Activated naive CD8-positive, alpha-beta T cell treated with anti-CD3 and anti-CD28 coated beads for 36 hours (primary cell): ENCODE data around the gene FRMD1. TPM values are rescaled to one million over a fixed set of nuclear protein-coding genes. Genes with fewer than 3 reads are reported as not detected.

Source experiments
- DNase-seq: peaks from one replicate; pipeline ENCODE4 v3.0.0; 2021
- H3K27ac Mint-ChIP-seq: one replicate; pipeline ENCODE4 v1.8.0; 2022; ENCODE audit warnings: mild to moderate bottlenecking, moderate library complexity, mixed read lengths
- H3K27me3 Mint-ChIP-seq: one replicate; pipeline ENCODE4 v1.8.0; 2022; ENCODE audit warnings: mild to moderate bottlenecking, mixed read lengths
- H3K36me3 Mint-ChIP-seq: one replicate; pipeline ENCODE4 v1.8.0; 2021; ENCODE audit warnings: mild to moderate bottlenecking, mixed read lengths
- H3K4me1 Mint-ChIP-seq: one replicate; pipeline ENCODE4 v1.8.0; 2021; ENCODE audit warnings: mixed read lengths
- H3K4me3 Mint-ChIP-seq: one replicate; pipeline ENCODE4 v1.8.0; 2022; ENCODE audit warnings: mild to moderate bottlenecking, moderate library complexity, mixed read lengths
- H3K9me3 Mint-ChIP-seq: one replicate; pipeline ENCODE4 v1.8.0; 2022; ENCODE audit warnings: mixed read lengths
- total RNA-seq, 2 experiments: library from RNA; stranded (reverse); gene quantifications; one replicate each; pipeline ENCODE4 v1.2.3, GENCODE V29; 2021

FRMD1 gene
- total RNA-seq, 2 experiments from 2014 or later = not detected

DNA sequence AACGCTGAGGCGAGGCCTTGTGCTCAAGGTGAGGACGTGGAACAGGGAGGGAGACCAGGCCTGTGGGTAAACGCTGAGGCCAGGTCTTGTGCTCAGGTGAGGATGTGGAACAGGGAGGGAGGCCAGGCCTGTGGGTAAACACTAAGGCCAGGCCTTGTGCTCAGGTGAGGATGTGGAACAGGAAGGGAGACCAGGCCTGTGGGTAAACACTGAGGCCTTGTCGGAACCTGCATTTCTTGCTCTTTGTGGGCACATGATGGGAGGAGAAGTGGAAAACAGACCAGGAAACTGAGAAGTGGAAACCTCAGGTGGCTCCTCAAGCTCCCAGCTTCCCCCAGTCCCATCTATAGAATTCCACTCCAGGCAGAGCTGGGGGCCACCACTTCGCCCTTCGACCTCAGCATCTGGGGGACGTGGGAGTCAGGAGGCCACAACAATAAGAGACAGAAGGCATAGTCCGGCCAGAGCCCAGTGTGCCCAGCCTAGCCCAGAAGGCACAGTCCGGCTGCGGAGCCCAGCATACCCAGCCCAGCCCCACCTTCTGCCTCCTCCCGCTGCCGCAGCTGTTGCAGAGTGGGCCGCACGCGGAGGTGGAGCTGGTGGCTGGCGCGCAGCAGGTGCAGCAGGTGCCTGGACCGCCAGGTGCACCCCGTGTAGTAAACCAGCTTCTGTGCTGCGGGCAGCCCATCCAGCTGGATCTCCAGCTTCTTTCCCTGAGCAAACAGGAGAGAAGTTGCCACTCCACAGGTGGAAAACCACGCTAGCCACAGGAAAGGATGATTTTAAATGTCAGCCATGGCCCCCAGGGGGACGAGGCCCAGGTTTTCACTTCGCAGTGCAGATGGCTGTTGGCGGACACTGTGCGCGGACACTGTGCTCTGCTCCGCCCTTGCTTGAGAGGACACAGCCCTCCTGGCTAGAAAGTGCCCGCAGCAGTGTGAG, 17.5 kb downstream of the FRMD1 start:
- no peak overlapping the region for H3K4me3 Mint-ChIP-seq
- no peaks in the 10 kb centered on the region for H3K9me3 Mint-ChIP-seq
- no peak overlapping the region for H3K27ac Mint-ChIP-seq
- no peaks in the 10 kb centered on the region for H3K4me1 Mint-ChIP-seq
- no peak for DNase-seq
- H3K36me3 Mint-ChIP-seq = no peaks in the 10 kb centered on the region
- no peaks in the 10 kb centered on the region for H3K27me3 Mint-ChIP-seq

DNA sequence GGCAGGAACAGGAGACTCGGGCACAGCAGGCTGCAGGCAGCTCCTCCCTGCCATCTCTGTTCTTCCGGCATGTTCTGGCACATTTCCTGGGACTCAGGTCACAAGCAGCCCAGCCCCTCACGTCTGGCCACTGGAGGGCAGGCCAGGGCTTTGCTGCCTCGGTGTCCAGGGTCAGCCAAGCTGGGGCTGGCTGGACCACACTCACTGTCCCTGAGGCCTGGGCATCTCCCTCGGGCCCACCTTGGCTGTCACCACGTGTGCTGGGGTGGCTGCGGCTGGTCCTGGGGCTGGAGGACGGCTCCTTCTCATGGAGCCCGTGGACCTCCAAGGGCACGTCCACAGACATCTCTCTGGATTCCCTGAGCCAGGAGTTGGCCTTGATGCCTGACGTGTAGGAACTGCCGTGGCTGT, 18.5 kb downstream of the FRMD1 start:
- no peak for DNase-seq
- no peaks in the 10 kb centered on the region for H3K27me3 Mint-ChIP-seq
- no peak overlapping the region for H3K4me3 Mint-ChIP-seq
- no peaks in the 10 kb centered on the region for H3K4me1 Mint-ChIP-seq
- H3K9me3 Mint-ChIP-seq = no peaks in the 10 kb centered on the region
- no peak overlapping the region for H3K27ac Mint-ChIP-seq
- H3K36me3 Mint-ChIP-seq = no peaks in the 10 kb centered on the region

DNA sequence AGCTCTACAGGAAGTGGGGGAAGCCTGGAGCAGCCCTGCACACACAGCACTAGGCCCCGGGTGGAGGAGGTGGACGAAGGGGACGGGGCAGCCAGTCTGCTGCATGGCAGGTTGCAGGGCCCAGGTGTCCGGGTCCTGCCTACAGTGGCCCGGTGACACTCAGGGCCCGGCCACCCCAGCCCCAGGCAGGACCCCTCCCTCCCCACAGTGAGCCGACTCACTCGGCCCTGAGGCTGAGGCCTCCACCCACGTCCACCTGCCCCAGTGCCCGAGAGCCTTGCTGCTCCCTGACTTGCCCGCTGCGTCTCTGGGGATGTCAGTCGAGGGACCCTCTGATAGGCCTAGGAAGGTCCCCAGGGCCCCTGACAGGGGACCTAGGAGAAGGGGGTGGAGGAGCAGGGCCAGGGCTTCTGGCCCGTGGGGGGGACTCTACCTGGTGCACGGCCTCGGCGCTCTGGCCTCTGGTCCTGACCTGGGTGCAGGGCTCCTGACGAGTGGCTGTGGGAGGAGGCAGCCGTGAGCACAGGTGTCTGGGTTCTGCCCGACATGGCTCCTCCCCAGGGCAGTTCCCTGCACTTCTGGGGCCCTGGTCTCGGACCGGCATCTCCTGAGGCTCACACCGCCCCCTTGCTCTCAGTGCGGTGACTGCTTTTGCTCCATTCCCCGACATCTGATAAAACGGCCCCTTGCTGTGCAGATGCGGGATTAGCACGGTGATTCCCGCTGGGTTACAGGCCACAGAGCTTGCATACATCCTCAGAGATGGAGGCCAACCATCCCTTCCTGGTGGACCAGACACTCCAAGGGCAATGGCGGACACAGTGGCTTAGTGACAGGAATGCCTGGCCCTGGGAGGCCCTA, 20.1 kb downstream of the FRMD1 start:
- no peaks in the 10 kb centered on the region for H3K36me3 Mint-ChIP-seq
- no peak for DNase-seq
- H3K27ac Mint-ChIP-seq = no peak overlapping the region
- H3K4me1 Mint-ChIP-seq = no peaks in the 10 kb centered on the region
- no peak overlapping the region for H3K4me3 Mint-ChIP-seq
- no peaks in the 10 kb centered on the region for H3K27me3 Mint-ChIP-seq
- no peaks in the 10 kb centered on the region for H3K9me3 Mint-ChIP-seq

DNA sequence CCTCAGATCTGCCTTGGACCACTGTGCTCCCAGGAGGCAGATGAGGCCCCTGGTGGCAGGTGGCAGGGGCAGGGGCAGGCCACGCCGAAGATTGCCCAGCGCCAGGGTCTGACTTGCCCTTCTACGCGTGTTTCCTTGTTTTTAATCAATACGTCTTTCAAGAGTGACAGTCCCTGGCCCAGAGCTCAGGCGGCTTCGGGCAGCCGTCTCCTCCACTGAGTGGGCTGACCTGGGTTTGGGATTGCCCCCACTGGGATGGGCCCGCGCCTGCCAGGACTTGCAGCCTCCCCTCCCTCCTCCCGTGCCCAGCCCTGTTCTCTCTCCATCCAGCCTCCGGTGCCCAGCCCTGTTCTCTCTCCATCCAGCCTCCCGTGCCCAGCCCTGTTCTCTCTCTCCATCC, 21.2 kb downstream of the FRMD1 start:
- Mint-ChIP-seq H3K36me3 (no peaks in the 10 kb centered on the region), H3K27me3 (no peaks in the 10 kb centered on the region), H3K27ac (no peak overlapping the region), H3K9me3 (no peaks in the 10 kb centered on the region), H3K4me3 (no peak overlapping the region), H3K4me1 (no peaks in the 10 kb centered on the region)
- no peak for DNase-seq

DNA sequence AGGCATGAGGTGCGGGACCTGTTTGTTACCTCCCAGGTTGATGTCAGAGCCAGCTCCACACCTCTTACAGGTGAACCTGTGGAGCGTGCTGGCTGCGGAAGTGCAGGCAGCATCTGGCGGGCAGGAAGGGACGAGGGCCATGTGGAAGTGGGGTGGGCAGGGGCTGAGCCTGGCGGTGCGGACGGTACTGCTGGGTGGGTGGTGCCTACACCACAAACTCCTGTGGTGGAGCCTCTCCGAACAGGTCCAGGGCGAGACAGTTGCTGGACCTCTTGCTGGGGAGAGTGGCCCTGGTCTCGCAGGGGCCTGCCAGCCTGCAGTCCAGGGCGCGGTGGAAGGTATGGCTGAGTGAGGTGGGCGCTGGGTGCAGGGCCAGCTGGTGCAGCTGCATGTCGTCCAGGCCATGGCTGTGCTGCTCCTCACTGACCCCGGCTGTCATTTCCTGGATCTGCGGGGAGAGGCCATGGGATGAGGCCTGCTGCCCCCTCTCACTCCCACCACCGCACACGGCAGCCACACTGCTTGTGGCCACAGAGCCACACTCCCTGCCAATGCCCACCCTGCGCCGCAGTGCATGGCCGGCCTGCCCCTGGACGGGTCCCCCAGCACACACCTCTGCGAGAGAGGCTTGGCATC, 22.0 kb downstream of the FRMD1 start:
- Mint-ChIP-seq H3K27me3 (no peaks in the 10 kb centered on the region), H3K4me1 (no peaks in the 10 kb centered on the region), H3K27ac (no peak overlapping the region), H3K9me3 (no peaks in the 10 kb centered on the region), H3K4me3 (no peak overlapping the region), H3K36me3 (no peaks in the 10 kb centered on the region)
- DNase-seq = no peak

DNA sequence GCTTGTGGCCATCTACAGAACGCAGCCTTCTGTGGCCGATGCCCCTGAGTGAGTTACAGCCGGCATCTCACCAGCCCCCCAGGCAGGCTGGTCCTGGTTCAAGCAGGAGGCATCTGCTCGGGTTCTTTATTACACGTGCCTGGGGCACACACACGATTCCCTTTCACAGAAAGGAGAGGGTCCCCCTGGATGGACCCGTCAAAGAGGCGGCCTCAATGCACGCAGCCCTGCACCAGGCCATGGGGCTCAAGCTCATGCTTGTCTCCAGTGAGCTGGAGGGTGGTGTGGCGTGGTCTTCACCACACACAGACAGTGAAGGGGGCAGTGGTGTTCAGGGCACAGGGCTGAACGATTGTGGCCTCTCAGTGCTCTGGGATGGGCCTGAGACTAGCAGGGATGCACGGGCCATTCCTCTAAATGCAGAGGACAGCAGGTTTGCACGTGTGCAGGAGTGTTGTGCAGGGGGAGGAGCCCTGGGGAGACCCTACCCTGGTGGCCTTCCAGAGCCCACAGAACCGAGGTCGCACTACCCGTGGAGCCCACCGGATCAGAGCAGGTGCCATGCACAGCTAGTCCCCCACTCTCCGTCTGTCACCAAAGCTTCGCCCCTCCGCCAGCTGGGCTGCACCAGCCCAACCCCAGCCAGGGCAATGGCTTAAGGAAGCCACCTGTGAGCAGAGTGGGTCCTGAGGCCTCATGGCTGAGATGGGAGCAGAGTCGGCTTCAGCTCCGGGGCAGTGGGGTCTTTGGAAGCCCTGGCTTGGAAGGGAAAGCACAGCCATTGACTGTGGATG, 23.1 kb downstream of the FRMD1 start:
- Mint-ChIP-seq H3K27me3 (no peaks in the 10 kb centered on the region), H3K27ac (no peak overlapping the region), H3K4me3 (no peak overlapping the region), H3K36me3 (no peaks in the 10 kb centered on the region), H3K9me3 (no peaks in the 10 kb centered on the region), H3K4me1 (no peaks in the 10 kb centered on the region)
- DNase-seq = no peak

DNA sequence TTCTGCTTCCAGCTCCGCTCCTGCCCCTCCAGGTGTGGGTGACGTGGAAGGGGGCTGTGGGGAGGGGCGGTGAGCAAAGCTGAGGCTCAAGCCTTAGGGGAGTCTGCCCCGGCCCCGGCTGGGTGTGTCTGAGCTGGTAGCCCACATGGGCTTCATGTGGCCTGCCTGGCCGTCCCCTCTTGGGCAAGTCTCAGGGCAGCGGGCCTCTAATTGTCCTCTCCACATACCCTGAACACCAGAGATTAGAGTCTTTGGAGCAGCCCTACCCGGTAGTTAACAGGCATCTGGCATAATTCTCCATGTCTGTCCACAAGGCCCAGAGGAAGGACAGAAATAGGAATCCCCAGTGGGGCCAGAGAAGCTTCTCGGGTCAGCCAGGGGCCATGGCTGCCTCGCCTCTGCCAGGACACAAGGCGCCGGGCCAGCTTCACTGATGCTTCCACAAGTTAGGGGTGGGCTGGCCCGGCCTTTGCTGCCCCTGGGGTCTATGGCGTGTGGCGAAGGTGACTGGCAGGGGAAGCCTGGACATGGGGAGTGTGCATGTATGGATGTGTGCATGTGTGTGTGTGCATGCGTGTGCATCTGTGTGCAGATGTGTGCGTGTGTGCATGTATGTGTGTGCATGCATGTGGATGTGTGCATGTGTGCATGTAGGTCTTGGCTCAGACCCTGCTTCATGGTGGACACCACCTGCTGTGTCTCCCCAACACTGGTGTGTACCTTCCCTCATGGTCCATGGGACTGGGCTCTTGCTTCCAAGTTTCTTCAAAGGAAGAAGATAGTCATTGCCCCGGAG, 24.0 kb downstream of the FRMD1 start:
- Mint-ChIP-seq H3K4me3 (no peak overlapping the region), H3K4me1 (no peaks in the 10 kb centered on the region), H3K27ac (no peak overlapping the region), H3K27me3 (no peaks in the 10 kb centered on the region), H3K36me3 (no peaks in the 10 kb centered on the region), H3K9me3 (no peaks in the 10 kb centered on the region)
- no peak for DNase-seq

DNA sequence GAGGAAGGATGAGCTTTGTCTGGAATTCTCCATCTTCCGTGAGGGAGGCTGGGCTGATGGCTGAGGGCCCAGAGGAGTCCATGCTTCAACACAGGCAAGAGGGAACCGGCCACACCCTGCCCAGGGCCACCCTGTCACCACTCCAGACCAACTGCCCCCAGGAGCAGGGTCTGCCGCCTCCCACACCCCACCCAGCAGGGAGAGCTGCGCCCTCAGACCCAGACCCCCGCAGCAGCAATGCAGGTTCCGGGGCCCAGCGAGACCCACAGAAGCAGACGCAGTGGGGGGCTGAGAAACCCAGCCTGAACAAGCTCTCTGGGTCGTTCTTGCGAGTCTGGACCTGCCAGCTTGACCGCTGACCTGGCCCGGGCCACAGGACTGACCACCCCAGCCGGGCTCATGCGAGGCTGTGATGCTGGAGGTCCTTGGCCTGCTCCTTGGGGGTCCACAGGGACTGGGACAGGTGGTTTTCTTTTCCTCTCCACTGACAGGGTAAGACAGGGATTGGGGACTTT, 25.0 kb downstream of the FRMD1 start:
- H3K27ac Mint-ChIP-seq = no peak overlapping the region
- no peaks in the 10 kb centered on the region for H3K27me3 Mint-ChIP-seq
- no peak for DNase-seq
- no peaks in the 10 kb centered on the region for H3K9me3 Mint-ChIP-seq
- H3K36me3 Mint-ChIP-seq = no peaks in the 10 kb centered on the region
- H3K4me1 Mint-ChIP-seq = no peaks in the 10 kb centered on the region
- no peak overlapping the region for H3K4me3 Mint-ChIP-seq

DNA sequence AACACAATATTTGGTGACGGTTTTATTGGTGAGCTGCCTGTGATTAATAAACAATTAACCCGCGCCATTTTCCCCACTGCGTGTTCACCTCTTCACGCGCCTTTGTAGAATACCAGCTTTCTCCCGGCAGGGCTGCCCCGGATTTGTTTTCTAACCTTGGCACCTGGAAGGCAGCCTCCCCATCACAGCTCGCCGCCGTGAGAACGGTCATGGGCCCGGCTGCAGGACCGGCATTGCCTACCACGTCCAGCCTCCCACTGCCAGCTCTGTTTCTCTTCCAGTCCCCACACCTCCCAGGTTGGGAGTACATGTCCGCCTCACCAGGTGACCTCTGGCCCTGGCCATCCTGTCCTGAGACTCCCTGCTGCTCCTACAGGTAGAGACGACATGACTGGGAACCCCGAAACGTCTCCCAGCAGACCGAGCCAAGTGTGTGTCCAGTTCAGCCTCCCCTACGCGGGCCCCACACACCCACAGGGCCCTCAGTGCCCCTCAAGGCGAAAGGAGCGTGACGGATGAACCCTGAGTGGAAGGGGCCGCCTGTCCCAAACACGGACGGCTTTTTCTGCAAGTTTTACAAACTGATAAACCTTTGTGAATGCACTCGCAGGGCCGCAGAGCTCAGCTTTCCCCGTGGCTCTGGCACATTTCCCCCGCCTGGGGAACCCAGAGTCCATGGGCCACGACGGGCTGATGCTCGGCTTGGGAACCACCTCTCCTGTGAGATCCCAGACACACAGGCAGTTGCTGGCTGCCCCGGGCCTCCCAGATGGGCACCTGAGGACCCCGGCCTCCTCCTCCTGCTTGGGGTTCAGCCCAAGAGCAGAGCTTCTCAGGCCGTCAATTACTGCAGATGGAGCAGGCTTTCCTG, 25.7 kb downstream of the FRMD1 start:
- DNase-seq = no peak
- no peak overlapping the region for H3K4me3 Mint-ChIP-seq
- H3K4me1 Mint-ChIP-seq = no peaks in the 10 kb centered on the region
- no peaks in the 10 kb centered on the region for H3K9me3 Mint-ChIP-seq
- H3K36me3 Mint-ChIP-seq = no peaks in the 10 kb centered on the region
- H3K27me3 Mint-ChIP-seq = no peaks in the 10 kb centered on the region
- H3K27ac Mint-ChIP-seq = no peak overlapping the region

DNA sequence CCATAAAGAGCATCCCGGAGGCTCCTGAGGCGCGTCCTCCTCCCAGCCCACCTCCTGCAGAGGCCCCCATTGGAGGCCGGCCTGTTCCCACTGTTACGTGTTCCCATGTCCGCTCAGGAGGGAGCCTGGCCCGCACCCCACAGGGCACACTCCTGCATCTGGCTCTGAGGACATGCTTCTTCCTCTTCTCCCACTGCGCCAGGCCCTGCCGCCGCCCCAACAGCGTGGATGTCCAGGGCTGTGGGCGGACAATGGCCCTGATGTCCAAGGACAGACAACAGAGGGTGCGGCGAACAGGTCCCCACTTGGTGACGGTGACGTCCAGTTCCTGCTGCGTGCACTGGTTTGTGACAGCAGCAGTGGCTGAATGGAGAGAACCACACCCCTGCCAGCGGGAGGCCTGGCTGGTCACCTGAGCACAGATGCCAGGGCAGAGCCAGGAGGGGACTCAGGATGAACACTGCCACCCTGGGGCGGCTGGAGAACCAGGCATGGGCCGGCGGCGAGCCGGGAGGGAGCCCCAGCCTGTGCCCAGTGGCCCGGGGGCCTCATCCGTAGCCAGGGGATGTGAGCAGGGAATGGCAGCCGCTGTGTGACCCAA, 26.6 kb downstream of the FRMD1 start:
- H3K27ac Mint-ChIP-seq = no peak overlapping the region
- H3K4me3 Mint-ChIP-seq = no peak overlapping the region
- H3K9me3 Mint-ChIP-seq = no peaks in the 10 kb centered on the region
- no peaks in the 10 kb centered on the region for H3K36me3 Mint-ChIP-seq
- H3K4me1 Mint-ChIP-seq = no peaks in the 10 kb centered on the region
- no peaks in the 10 kb centered on the region for H3K27me3 Mint-ChIP-seq
- DNase-seq = no peak

DNA sequence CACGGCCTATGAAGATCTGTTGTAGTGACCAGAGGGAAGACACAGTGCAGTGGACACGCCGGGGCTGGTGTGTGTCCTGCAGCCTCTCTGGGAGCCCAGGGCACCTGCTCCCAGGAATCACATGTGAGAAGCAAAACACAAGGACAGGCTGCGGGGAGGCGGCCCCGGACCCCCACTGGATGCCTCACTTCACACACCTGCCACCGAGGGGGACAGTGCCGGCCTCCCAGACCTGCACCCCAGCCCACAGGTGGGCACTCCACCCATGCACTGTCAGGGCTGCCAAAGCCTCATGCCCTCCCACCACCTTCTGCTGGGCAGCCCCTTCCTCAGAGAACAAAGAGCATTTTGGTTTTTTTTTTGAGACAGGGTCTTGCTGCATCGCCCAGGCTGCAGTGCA, 27.4 kb downstream of the FRMD1 start:
- H3K4me3 Mint-ChIP-seq = no peak overlapping the region
- H3K4me1 Mint-ChIP-seq = no peaks in the 10 kb centered on the region
- DNase-seq = no peak
- H3K27ac Mint-ChIP-seq = no peak overlapping the region
- no peaks in the 10 kb centered on the region for H3K9me3 Mint-ChIP-seq
- H3K36me3 Mint-ChIP-seq = no peaks in the 10 kb centered on the region
- no peaks in the 10 kb centered on the region for H3K27me3 Mint-ChIP-seq

DNA sequence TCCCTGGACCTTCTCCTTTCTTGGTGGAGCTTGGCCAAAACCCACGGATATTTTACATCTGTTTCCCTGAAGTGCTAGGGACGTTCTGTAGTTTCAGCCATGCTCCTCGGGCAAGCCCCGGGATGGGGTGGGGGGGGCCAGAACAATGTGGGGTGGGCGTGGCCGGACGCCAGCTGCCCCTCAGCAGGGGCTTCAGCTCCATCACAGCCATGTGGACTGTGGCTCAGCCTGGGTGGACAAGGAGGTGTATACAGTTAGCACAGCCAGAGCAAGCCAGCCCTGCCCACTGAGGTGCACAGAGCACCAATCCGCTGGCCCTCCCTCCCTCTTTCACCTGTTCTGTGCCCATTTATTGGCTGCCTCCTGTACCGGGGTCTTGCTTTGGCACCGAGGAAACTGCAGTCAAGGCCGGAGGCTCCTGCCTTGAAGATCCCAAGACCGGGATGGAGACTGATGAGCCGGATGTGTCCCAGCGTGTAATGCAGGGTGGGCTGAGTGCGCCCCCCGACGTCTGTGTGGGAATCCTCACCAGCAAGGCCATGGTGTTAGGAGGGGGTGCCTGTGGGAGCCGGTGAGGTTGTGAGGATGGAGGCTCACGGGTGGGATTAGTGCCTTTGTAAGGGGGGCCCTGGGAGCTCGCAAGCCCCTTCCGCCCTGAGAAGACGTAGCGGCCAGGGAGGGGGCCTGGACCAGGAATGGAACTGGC, 28.0 kb downstream of the FRMD1 start:
- DNase-seq = no peak
- no peaks in the 10 kb centered on the region for H3K4me1 Mint-ChIP-seq

More for the DNA sequence above, 28.0 kb downstream of the FRMD1 start:
- Mint-ChIP-seq H3K36me3 (no peaks in the 10 kb centered on the region), H3K27me3 (no peaks in the 10 kb centered on the region), H3K27ac (no peak overlapping the region), H3K9me3 (no peaks in the 10 kb centered on the region), H3K4me3 (no peak overlapping the region)
